Measurements from ENCODE around the gene RGS5.

DNA sequence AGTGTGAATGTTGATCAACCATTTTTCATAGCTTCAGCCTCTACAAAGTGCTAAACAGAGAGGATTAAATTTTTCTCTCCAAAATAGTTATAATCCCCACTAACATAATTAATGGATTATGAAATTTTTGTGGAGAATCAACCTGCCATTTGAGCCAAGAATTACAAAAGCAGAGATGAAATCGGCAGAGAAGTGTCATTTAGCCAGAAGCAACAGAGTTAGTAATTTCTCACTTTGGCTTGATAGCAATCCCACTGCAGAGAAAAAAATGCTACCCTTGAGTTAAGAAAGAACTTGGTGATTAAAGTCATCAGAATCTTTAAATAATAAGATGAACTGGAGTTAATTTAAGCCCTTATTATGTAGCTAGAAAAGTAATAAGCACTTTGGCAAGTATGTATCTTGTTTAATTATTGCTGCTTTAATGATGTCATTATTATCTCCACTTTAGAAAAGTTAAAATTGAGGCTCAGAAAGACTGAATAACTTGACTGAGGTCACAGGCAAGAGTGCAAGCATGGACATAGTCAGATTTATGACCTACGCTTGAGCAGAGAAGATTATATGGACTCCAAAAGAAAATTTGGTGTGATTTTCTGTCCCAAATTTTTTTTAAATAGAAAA is 96.2 kb downstream of the RGS5 start:
- TF ChIP-seq, protein P1, sequence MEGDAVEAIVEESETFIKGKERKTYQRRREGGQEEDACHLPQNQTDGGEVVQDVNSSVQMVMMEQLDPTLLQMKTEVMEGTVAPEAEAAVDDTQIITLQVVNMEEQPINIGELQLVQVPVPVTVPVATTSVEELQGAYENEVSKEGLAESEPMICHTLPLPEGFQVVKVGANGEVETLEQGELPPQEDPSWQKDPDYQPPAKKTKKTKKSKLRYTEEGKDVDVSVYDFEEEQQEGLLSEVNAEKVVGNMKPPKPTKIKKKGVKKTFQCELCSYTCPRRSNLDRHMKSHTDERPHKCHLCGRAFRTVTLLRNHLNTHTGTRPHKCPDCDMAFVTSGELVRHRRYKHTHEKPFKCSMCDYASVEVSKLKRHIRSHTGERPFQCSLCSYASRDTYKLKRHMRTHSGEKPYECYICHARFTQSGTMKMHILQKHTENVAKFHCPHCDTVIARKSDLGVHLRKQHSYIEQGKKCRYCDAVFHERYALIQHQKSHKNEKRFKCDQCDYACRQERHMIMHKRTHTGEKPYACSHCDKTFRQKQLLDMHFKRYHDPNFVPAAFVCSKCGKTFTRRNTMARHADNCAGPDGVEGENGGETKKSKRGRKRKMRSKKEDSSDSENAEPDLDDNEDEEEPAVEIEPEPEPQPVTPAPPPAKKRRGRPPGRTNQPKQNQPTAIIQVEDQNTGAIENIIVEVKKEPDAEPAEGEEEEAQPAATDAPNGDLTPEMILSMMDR (IDR thresholded peaks at IDR 0.05; ENCODE audit: extremely low read depth in 1 of 2, insufficient read depth in 1 of 2, low read depth in 1 of 2, low read length in 2 of 2): no peak
- no peak for TF ChIP-seq POLR2A (IDR thresholded peaks at IDR 0.05; ENCODE audit: low read depth, low read length)
- no peak for TF ChIP-seq JUN (IDR thresholded peaks at IDR 0.05; ENCODE audit: borderline replicate concordance, insufficient read depth, insufficient read length, low read depth)
- no peak for TF ChIP-seq POLR2AphosphoS5 (IDR thresholded peaks at IDR 0.05; ENCODE audit: insufficient read depth, low read depth, low read length)
- no peak for TF ChIP-seq EZH2 (IDR thresholded peaks at IDR 0.05; ENCODE audit: borderline replicate concordance, low read depth, low read length, severe bottlenecking)
